ENCODE data around the gene TBX4. TPM values are rescaled to one million over a fixed set of nuclear protein-coding genes. Genes with fewer than 3 reads are reported as not detected.
A peak's percentile ranks its signal among the peaks of the same experiment; 100 is the strongest.

Gene TBX4
- total RNA-seq = not detected in 3 replicates
- long read RNA-seq = 0 reads

- Mint-ChIP-seq H3K27me3 (ENCODE audit: low read depth) (peaks cover 50% of the 10 kb centered on the region), H3K27ac (ENCODE audit: unreplicated experiment) (no peak within 1 kb of the TSS), H3K4me3 (ENCODE audit: unreplicated experiment) (peak within 1 kb of the TSS; percentile 44), H3K36me3 (ENCODE audit: low read depth) (peaks cover 10% of the 10 kb centered on the region), H3K9me3 (ENCODE audit: low read depth) (no peaks in the 10 kb centered on the region), H3K4me1 (ENCODE audit: low read depth) (peaks cover 14% of the 10 kb centered on the region)
- TF ChIP-seq CTCF (IDR thresholded peaks at IDR 0.05) = no peak
- DNase-seq (ENCODE audit: low spot score) = peak; percentile 82
These were observed at the start of gene TBX4 for GRCh38 chr17:61452301-61453290. Gene TBX4 (plus strand): TSS chr17:61452422. CDS start chr17:61456491, 4,069 bp downstream.

GRCh38 chr17:61402978-61403800, 49.0 kb upstream of the TBX4 start:
- Mint-ChIP-seq H3K4me3 (ENCODE audit: unreplicated experiment) (no peak overlapping the region), H3K4me1 (ENCODE audit: low read depth) (peaks cover 17% of the 10 kb centered on the region), H3K36me3 (ENCODE audit: low read depth) (peaks cover 6% of the 10 kb centered on the region), H3K27me3 (ENCODE audit: low read depth) (peaks cover 4% of the 10 kb centered on the region), H3K27ac (ENCODE audit: unreplicated experiment) (no peak overlapping the region), H3K9me3 (ENCODE audit: low read depth) (no peaks in the 10 kb centered on the region)
- DNase-seq (ENCODE audit: low spot score) = no peak
- no peak for TF ChIP-seq CTCF (IDR thresholded peaks at IDR 0.05)

GRCh38 chr17:61403801-61404662, 48.2 kb upstream of the TBX4 start:
- no peak overlapping the region for H3K4me3 Mint-ChIP-seq (ENCODE audit: unreplicated experiment)
- peaks cover 13% of the 10 kb centered on the region for H3K4me1 Mint-ChIP-seq (ENCODE audit: low read depth)
- H3K27ac Mint-ChIP-seq (ENCODE audit: unreplicated experiment) = no peak overlapping the region
- H3K27me3 Mint-ChIP-seq (ENCODE audit: low read depth) = no peaks in the 10 kb centered on the region
- DNase-seq (ENCODE audit: low spot score) = peak; percentile 88
- H3K9me3 Mint-ChIP-seq (ENCODE audit: low read depth) = no peaks in the 10 kb centered on the region
- peaks cover 6% of the 10 kb centered on the region for H3K36me3 Mint-ChIP-seq (ENCODE audit: low read depth)
- no peak for TF ChIP-seq CTCF (IDR thresholded peaks at IDR 0.05)

- Mint-ChIP-seq H3K9me3 (ENCODE audit: low read depth) (no peaks in the 10 kb centered on the region), H3K27ac (ENCODE audit: unreplicated experiment) (no peak overlapping the region), H3K36me3 (ENCODE audit: low read depth) (peaks cover 6% of the 10 kb centered on the region), H3K4me1 (ENCODE audit: low read depth) (peaks cover 13% of the 10 kb centered on the region), H3K27me3 (ENCODE audit: low read depth) (no peaks in the 10 kb centered on the region), H3K4me3 (ENCODE audit: unreplicated experiment) (no peak overlapping the region)
- TF ChIP-seq CTCF (IDR thresholded peaks at IDR 0.05) = no peak
- peak; percentile 72 for DNase-seq (ENCODE audit: low spot score)
These were observed 47.6 kb upstream of the TBX4 start for GRCh38 chr17:61404663-61404912.

Measured in chondrocyte (in vitro differentiated cells).